GM12801 (cell line): Measurements from ENCODE around the gene ACOT7.

Experiments used
- TF ChIP-seq, protein P1 (sequence below): IDR thresholded peaks from one replicate; pipeline ENCODE4 v1.5.1; 2011; ENCODE audit warnings: control low read depth; ENCODE audit not compliant: insufficient read length; ENCODE audit errors: extremely low read depth

Gene ACOT7

DNA sequence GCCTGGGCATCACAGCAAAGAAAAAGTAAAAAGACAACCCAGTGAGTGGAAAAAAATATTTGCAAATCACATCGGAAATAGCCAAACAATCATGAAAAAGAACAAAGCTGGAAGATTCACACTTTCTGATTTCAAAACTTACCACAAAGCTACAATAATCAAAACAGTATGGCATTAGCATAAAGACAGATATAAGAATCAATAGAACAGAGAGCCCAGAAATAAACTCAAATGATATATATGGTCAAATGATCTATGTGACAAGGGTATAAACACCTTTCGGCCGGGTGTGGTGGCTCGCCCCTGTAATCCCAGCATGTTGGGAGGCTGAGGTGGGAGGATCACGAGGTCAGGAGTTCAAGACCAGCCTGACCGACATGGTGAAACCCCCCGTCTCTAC, 13.5 kb downstream of the ACOT7 start:
- TF ChIP-seq, protein P1, sequence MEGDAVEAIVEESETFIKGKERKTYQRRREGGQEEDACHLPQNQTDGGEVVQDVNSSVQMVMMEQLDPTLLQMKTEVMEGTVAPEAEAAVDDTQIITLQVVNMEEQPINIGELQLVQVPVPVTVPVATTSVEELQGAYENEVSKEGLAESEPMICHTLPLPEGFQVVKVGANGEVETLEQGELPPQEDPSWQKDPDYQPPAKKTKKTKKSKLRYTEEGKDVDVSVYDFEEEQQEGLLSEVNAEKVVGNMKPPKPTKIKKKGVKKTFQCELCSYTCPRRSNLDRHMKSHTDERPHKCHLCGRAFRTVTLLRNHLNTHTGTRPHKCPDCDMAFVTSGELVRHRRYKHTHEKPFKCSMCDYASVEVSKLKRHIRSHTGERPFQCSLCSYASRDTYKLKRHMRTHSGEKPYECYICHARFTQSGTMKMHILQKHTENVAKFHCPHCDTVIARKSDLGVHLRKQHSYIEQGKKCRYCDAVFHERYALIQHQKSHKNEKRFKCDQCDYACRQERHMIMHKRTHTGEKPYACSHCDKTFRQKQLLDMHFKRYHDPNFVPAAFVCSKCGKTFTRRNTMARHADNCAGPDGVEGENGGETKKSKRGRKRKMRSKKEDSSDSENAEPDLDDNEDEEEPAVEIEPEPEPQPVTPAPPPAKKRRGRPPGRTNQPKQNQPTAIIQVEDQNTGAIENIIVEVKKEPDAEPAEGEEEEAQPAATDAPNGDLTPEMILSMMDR = no peak

DNA sequence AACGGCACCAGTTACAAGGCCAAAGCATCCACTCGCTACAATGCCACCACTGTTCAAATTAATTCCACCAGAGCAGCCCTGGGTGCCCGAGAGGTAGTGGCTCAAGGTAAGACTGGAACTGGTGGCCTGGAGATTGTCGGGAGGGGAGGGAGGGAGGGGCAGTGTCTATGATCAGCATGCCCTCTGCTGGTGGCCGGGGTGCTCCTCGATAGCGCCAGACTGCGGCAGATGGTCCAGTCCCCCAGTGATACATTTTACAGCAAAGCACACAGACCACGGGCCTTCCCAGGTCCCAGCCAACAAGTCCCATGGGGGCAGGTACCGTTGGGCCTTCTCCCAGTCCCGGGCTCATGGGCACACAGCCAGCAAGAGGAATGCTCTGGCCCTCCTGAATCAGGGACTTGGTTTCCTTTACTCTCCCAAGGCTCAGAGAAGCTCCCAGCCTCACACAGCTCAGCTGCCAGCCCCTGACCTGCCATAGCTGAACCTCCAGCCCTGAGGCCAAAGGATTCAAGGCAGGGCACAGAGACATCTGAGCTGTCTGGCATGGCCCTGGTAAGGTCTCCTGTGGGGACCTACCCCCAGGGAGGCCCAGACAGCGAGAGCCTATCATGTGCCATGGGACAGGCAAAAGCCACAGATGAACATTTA, 15.3 kb downstream of the ACOT7 start:
- TF ChIP-seq, protein P1 = no peak

DNA sequence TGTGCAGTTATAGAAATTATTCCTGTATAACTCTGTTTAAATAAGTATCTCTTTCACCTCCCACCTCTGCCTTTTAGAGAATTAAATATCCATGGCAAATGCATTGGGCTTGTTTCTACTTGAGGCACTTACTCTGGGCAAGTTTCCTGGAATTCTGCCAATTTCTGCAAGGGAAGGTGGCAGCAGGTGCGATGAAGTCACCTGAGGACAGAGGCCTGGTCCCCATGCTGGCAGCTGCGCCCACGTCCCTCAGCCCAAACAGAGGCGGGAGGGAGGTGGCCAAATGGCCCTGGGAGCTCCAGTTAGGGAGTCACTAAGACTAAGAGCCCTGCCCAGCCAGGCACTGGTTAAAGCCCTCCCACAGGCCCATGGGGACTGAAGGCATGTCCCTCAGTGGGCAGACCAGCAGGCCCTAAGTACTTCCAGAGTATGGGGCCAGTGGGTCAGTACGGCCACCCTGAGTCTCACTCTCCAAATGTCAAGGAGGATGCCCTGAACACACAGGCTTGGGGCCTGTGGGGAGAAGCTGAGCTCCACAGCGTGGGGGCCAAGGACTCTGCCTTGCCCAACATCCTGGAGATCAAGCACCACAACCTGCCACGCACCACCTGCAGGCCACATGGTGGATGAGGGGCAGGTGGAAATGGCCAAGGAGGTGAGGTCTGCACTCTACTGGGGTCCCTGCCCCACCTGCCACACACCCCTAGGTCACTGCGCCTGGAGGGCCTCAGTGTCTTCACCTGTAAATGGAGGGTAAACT, 19.4 kb downstream of the ACOT7 start:
- TF ChIP-seq, protein P1 = no peak

DNA sequence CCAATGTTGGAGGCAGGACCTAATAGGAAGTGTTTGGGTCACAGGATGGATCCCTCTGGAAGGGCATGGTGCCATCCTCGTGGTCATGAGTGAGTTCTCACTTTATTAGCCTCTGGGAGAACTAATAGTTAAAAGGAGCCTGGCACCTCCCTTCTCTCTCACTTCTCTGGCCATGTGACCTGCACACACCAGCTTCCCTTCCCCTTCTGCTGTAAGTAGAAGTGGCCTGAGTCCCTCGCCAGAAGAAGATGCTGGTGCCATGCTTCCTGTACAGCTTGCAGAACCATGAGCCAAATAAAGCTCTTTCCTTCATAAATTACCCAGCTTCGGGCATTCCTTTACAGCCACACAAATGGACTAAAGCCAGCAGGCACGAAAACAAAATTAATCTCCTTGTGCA, 23.6 kb downstream of the ACOT7 start:
- TF ChIP-seq, protein P1 = no peak

DNA sequence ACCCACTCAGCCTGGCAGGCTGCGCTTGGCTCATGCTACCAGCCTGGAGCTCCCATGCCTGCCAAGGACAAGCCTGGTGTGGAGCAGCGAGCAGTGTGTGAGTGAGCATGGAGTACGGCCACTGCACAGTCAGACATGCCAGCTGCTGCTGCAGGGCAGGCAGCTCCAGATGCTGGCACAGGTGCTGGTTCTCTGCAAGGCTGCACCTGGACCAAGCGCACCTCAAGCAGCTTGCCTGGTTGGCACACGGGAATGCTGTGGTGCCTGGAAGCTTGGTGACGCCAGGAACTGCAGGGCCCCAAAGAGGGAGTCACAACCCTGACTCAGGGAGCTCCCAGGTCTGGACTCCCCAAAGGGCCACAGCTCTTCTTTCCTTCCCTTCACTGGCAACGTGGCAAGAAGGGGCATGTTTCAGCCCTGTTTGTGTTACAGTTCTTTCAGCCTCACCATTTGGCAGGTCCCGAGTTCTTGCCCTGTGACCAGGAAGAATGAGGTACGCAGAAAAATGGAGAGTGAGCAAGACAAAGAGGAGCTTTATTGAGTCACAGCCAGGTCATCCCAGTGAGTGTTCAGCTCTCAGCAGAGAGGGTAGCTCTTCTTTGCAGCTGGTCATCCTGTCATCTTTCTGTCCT, 26.1 kb downstream of the ACOT7 start:
- TF ChIP-seq, protein P1 = no peak

DNA sequence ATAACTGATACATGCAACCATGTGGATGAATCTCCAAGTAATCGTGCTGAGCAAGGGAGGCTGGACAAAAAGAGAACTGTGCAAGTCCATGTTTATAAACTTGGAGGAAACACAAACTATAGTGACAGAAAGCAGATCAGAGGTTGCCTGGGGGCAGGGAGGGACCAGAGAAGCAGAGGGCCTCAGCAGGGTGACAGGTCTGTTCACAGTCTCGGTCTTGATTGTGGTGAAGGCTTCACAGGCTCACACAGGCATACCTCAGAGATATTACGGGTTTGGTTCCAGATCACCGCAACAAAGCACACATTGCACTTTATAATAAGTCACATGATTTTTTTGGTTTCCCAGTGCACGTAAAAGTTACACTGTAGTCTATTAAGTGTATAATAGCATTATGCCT, 28.5 kb downstream of the ACOT7 start:
- TF ChIP-seq, protein P1 = no peak

DNA sequence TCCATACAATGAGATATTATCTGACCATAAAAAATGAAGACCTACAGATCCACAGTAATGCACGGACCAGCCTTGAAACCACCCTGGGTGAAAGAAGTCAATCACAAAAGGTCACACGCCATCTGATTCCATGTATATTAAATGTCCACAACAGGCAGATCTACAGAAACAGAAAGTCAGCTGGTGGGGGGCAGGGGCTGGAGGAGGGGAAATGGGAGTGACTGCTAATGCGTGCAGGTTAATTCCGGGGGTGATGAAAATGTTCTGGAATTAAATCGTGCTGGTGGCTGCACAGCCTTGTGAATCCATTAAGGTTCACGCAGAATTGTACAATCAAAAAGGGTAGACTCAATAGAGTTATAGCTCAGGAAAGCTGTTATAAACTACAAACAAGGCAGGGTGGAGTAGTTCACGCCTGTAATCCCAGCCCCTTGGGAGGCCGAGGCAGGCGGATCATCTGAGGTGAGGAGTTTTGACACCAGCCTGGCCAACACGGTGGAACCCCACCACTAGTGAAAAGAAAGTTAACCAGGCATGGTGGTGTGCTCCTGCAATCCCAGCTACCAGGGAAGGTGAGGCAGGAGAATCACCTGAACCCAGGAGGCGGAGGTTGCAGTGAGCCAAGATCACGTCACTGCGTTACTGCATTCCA, 32.3 kb downstream of the ACOT7 start:
- TF ChIP-seq, protein P1 = no peak
